ENCODE measurements around the gene ARHGAP28. TPM values are rescaled to one million over a fixed set of nuclear protein-coding genes. Genes with fewer than 3 reads are reported as not detected.

Gene ARHGAP28
- total RNA-seq, 4 donors from 2014 or later, result 1.0 to 39.0 (median 8.7) TPM

DNA sequence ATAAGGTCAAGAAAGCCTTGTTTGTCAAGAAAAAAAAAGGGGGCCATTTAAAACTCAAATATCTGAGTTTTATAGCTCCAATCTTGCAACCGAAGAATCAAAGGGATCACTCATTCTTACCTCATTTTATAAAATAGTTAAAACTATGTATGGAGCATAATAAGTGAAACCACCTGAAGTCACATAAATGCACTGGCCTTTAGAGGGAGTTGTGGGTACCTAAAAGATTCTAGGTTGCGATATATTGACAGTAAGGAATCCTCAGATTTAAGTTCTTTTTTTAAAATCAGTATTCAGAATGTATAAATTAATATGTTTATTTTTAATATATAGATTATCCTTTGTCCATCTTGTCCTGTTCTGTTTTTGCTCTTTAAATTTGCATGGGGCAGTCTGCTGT, 3.4 kb downstream of the ARHGAP28 start:
- H3K27me3 ChIP-seq, result no peaks in the 10 kb centered on the region
- H3K36me3 ChIP-seq, result no peaks in the 10 kb centered on the region
- H3K4me1 ChIP-seq, result no peaks in the 10 kb centered on the region
- intact Hi-C loops (cut with DNase I; ENCODE audit: low total_unique reads), result no loop called here
- DNase-seq, result no peak
- H3K4me3 ChIP-seq, result no peak overlapping the region
- no peaks in the 10 kb centered on the region for H3K9me3 ChIP-seq
- H3K27ac ChIP-seq, result no peak overlapping the region
- TF ChIP-seq, protein P1, sequence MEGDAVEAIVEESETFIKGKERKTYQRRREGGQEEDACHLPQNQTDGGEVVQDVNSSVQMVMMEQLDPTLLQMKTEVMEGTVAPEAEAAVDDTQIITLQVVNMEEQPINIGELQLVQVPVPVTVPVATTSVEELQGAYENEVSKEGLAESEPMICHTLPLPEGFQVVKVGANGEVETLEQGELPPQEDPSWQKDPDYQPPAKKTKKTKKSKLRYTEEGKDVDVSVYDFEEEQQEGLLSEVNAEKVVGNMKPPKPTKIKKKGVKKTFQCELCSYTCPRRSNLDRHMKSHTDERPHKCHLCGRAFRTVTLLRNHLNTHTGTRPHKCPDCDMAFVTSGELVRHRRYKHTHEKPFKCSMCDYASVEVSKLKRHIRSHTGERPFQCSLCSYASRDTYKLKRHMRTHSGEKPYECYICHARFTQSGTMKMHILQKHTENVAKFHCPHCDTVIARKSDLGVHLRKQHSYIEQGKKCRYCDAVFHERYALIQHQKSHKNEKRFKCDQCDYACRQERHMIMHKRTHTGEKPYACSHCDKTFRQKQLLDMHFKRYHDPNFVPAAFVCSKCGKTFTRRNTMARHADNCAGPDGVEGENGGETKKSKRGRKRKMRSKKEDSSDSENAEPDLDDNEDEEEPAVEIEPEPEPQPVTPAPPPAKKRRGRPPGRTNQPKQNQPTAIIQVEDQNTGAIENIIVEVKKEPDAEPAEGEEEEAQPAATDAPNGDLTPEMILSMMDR (IDR thresholded peaks at IDR 0.05), result no peak
- TF ChIP-seq POLR2A (IDR thresholded peaks at IDR 0.05), result no peak

DNA sequence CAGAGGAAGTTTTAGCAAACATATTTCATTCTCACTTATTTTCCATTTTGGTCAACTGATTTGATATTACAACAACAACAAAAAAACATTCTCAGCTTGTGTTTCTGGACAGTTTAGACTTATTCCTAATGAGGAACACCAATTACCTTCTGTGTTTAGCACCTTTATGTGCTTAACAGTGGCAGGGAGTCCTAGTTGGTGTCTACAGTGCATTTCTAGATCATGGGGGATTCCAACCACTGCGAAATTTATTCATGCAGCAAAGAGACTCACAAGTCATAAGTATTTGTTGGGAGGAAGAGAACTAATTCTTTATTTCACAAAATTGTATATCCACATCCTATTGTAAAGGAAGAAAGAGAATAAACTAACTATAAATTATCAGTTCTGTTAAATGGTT, 4.2 kb downstream of the ARHGAP28 start:
- TF ChIP-seq POLR2A (IDR thresholded peaks at IDR 0.05), result no peak
- TF ChIP-seq, protein P1 (IDR thresholded peaks at IDR 0.05), result no peak
- H3K4me1 ChIP-seq, result no peaks in the 10 kb centered on the region
- no peaks in the 10 kb centered on the region for H3K9me3 ChIP-seq
- no peak overlapping the region for H3K27ac ChIP-seq
- no peak for DNase-seq
- intact Hi-C loops (cut with DNase I; ENCODE audit: low total_unique reads), result no loop called here
- H3K36me3 ChIP-seq, result no peaks in the 10 kb centered on the region
- H3K27me3 ChIP-seq, result no peaks in the 10 kb centered on the region
- H3K4me3 ChIP-seq, result no peak overlapping the region

DNA sequence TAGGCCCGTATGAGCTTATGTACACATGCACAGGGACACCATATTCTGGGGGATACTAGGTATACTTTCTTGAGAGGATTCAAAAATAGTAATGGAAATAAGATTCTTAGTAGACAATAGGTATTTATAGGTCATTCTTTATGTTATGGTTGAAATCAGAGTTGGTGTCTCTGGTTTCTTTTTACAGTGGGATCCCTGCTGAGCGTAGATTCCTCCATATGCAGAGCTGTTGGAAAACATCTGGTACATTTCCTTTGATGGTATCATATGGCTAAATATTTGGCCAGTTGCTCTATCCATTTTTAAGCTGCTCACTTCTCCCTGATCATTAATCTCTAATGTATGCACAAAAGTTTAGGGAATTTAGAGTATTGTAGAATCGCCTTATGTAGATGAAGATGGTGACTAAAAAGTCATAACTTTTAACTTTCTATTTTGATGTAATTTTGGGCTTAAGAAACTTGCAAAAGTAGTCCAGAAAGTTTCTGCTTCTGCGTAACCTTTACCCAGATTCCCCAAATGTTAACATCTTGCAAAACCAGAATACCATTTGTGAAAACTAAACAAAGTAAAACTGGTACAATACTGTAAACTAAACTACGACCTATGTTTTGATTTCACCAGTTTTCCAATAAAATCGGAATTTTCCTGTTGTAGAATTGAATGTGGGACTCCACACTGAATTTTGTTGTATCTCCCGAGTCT, 5.4 kb downstream of the ARHGAP28 start:
- Histone ChIP-seq H3K4me1 (no peaks in the 10 kb centered on the region), H3K4me3 (no peak overlapping the region), H3K9me3 (no peaks in the 10 kb centered on the region), H3K27me3 (no peaks in the 10 kb centered on the region), H3K27ac (no peak overlapping the region), H3K36me3 (no peaks in the 10 kb centered on the region)
- no peak for DNase-seq
- TF ChIP-seq, protein P1 (IDR thresholded peaks at IDR 0.05), result no peak
- intact Hi-C loops (cut with DNase I; ENCODE audit: low total_unique reads), result no loop called here

DNA sequence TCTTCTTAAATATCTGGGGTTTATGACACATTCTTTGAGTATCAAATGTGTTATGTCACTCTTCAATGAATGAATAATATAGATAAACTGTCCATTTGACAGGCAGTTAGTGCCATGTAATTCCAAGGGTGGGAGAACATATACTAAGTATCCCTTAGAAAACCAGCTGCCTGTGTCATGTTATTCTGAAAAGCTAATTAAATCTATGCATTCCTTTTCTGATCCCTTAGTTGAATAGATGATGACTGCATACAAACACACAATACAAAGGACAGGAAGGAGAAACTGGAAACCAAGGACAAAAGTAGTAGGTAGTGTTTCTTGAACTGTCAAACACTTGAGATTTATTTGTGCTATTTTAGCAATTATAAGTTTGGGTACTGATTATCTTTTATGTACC, 8.3 kb downstream of the ARHGAP28 start:
- Histone ChIP-seq H3K4me3 (no peak overlapping the region), H3K27ac (no peak overlapping the region), H3K4me1 (no peaks in the 10 kb centered on the region), H3K27me3 (no peaks in the 10 kb centered on the region), H3K9me3 (no peaks in the 10 kb centered on the region), H3K36me3 (no peaks in the 10 kb centered on the region)
- no peak for DNase-seq
- TF ChIP-seq, protein P1 (IDR thresholded peaks at IDR 0.05), result no peak
- no peak for TF ChIP-seq POLR2A (IDR thresholded peaks at IDR 0.05)
- intact Hi-C loops (cut with DNase I; ENCODE audit: low total_unique reads), result no loop called here

DNA sequence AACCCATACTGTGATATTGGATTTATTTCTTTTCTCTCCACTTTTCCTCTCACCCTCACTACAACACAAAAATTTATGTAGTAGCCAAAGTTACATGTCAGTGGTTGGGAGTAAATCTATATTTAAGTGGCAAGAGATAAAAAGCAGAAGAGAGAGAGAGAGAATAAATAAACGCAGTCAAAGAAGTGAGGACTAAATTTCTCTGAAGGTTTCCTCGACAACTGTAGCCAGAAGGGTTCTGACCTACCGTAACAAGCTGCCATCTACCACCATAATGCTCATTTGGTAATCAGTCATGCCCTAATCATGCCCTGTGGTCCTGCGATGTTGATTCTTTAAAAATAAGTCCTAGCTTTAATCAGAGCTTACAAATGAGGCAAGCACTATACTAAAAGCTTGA, 9.1 kb downstream of the ARHGAP28 start:
- no peaks in the 10 kb centered on the region for H3K27me3 ChIP-seq
- H3K9me3 ChIP-seq, result no peaks in the 10 kb centered on the region
- no peak overlapping the region for H3K27ac ChIP-seq
- intact Hi-C loops (cut with DNase I; ENCODE audit: low total_unique reads), result no loop called here
- no peak for TF ChIP-seq POLR2A (IDR thresholded peaks at IDR 0.05)
- TF ChIP-seq, protein P1 (IDR thresholded peaks at IDR 0.05), result no peak
- no peaks in the 10 kb centered on the region for H3K4me1 ChIP-seq
- no peak overlapping the region for H3K4me3 ChIP-seq
- DNase-seq, result no peak
- H3K36me3 ChIP-seq, result no peaks in the 10 kb centered on the region
